NT2/D1 (cell line): Measurements from ENCODE around the gene TMEM106B.

Source experiments
- DNase-seq: peaks from one replicate; pipeline ENCODE4 v3.0.0-alpha.2; 2011; ENCODE audit warnings: low read depth, low spot score
- H3K27me3 ChIP-seq: 2 replicates; pipeline ENCODE4 v1.6.0; 2011; ENCODE audit warnings: mild to moderate bottlenecking; ENCODE audit not compliant: insufficient read length, insufficient read depth
- H3K36me3 ChIP-seq: 2 replicates; pipeline ENCODE4 v1.6.1; 2011; ENCODE audit warnings: mild to moderate bottlenecking, low read length, mixed read lengths; ENCODE audit not compliant: insufficient read depth, insufficient read length
- H3K4me1 ChIP-seq: 2 replicates; pipeline ENCODE4 v1.5.1; 2011; ENCODE audit not compliant: insufficient read depth, insufficient read length
- H3K4me3 ChIP-seq: 2 replicates; pipeline ENCODE4 v1.5.1; 2011; ENCODE audit warnings: low read depth; ENCODE audit not compliant: insufficient read length
- H3K9ac ChIP-seq: 2 replicates; pipeline ENCODE4 v1.6.0; 2011; ENCODE audit warnings: low read depth; ENCODE audit not compliant: insufficient read length
- H3K9me3 ChIP-seq: 2 replicates; pipeline ENCODE4 v1.5.1; 2011; ENCODE audit warnings: mild to moderate bottlenecking, low read length; ENCODE audit not compliant: insufficient read depth
- SUZ12 ChIP-seq: IDR thresholded peaks from 2 replicates; pipeline ENCODE4 v1.6.1; 2011; ENCODE audit not compliant: insufficient read length, insufficient read depth; ENCODE audit errors: extremely low read depth
- YY1 ChIP-seq: IDR thresholded peaks from 2 replicates; pipeline ENCODE4 v1.6.1; 2011; ENCODE audit not compliant: insufficient read length, insufficient read depth
- ZNF274 ChIP-seq: IDR thresholded peaks from 2 replicates; pipeline ENCODE4 v1.6.1; 2011; ENCODE audit warnings: mild to moderate bottlenecking, low read depth, low read length

The TMEM106B gene

GRCh38 chr7:12231097-12231496, 20.0 kb downstream of the TMEM106B start:
- Histone ChIP-seq H3K27me3 (no peaks in the 10 kb centered on the region), H3K36me3 (peaks cover 5% of the 10 kb centered on the region), H3K9ac (no peak overlapping the region), H3K4me3 (no peak overlapping the region), H3K4me1 (no peaks in the 10 kb centered on the region), H3K9me3 (no peaks in the 10 kb centered on the region)
- TF ChIP-seq YY1 (no peak), ZNF274 (no peak), SUZ12 (no peak)
- DNase-seq, result no peak

- TF ChIP-seq YY1, result no peak
- TF ChIP-seq SUZ12, result no peak
- TF ChIP-seq ZNF274, result no peak
- H3K36me3 ChIP-seq, result peaks cover 5% of the 10 kb centered on the region
- H3K9ac ChIP-seq, result no peak overlapping the region
- no peak for DNase-seq
- no peaks in the 10 kb centered on the region for H3K4me1 ChIP-seq
- 0 out of 2 replicates have a peak, but pooled peaks cover 3% of the 10 kb centered on the region for H3K9me3 ChIP-seq
- no peak overlapping the region for H3K4me3 ChIP-seq
- no peaks in the 10 kb centered on the region for H3K27me3 ChIP-seq
Measured at GRCh38 chr7:12233175-12233574, 22.1 kb downstream of the TMEM106B start.

- H3K4me1 ChIP-seq, result no peaks in the 10 kb centered on the region
- no peak overlapping the region for H3K9ac ChIP-seq
- H3K9me3 ChIP-seq, result 0 out of 2 replicates have a peak, but pooled peaks cover 5% of the 10 kb centered on the region
- H3K27me3 ChIP-seq, result no peaks in the 10 kb centered on the region
- no peak for DNase-seq
- TF ChIP-seq YY1 (no peak), SUZ12 (no peak), ZNF274 (no peak)
- peaks cover 5% of the 10 kb centered on the region for H3K36me3 ChIP-seq
- no peak overlapping the region for H3K4me3 ChIP-seq
Measured at GRCh38 chr7:12234334-12234865, 23.3 kb downstream of the TMEM106B start.

GRCh38 chr7:12235970-12236369, 24.9 kb downstream of the TMEM106B start:
- 0 out of 2 replicates have a peak, but pooled peaks cover 5% of the 10 kb centered on the region for H3K9me3 ChIP-seq
- no peak for TF ChIP-seq SUZ12
- no peak for TF ChIP-seq YY1
- TF ChIP-seq ZNF274, result no peak
- peaks cover 5% of the 10 kb centered on the region for H3K36me3 ChIP-seq

GRCh38 chr7:12237007-12237406, 25.9 kb downstream of the TMEM106B start:
- H3K4me1 ChIP-seq, result no peaks in the 10 kb centered on the region
- no peaks in the 10 kb centered on the region for H3K27me3 ChIP-seq
- DNase-seq, result no peak
- 0 out of 2 replicates have a peak, but pooled peaks cover 5% of the 10 kb centered on the region for H3K9me3 ChIP-seq
- H3K9ac ChIP-seq, result no peak overlapping the region
- no peaks in the 10 kb centered on the region for H3K36me3 ChIP-seq
- no peak for TF ChIP-seq SUZ12
- TF ChIP-seq YY1, result no peak
- no peak overlapping the region for H3K4me3 ChIP-seq

More at GRCh38 chr7:12235970-12236369, 24.9 kb downstream of the TMEM106B start:
- Histone ChIP-seq H3K27me3 (no peaks in the 10 kb centered on the region), H3K4me3 (no peak overlapping the region), H3K9ac (no peak overlapping the region), H3K4me1 (no peaks in the 10 kb centered on the region)
- DNase-seq, result no peak

GRCh38 chr7:12239806-12240205, 28.7 kb downstream of the TMEM106B start:
- no peak for DNase-seq
- H3K36me3 ChIP-seq, result no peaks in the 10 kb centered on the region
- 0 out of 2 replicates have a peak, but pooled peaks cover 5% of the 10 kb centered on the region for H3K9me3 ChIP-seq
- no peak overlapping the region for H3K9ac ChIP-seq
- TF ChIP-seq ZNF274 (no peak), SUZ12 (no peak), YY1 (no peak)
- H3K27me3 ChIP-seq, result no peaks in the 10 kb centered on the region
- H3K4me1 ChIP-seq, result no peaks in the 10 kb centered on the region
- no peak overlapping the region for H3K4me3 ChIP-seq

GRCh38 chr7:12244129-12244528, 33.0 kb downstream of the TMEM106B start:
- DNase-seq, result peak; percentile 25
- Histone ChIP-seq H3K4me1 (no peaks in the 10 kb centered on the region), H3K36me3 (no peaks in the 10 kb centered on the region), H3K27me3 (no peaks in the 10 kb centered on the region), H3K9ac (no peak overlapping the region), H3K9me3 (no peaks in the 10 kb centered on the region), H3K4me3 (no peak overlapping the region)
- TF ChIP-seq SUZ12, result no peak
- no peak for TF ChIP-seq YY1
- no peak for TF ChIP-seq ZNF274

GRCh38 chr7:12244694-12245093, 33.6 kb downstream of the TMEM106B start:
- TF ChIP-seq ZNF274 (no peak), SUZ12 (no peak), YY1 (no peak)
- Histone ChIP-seq H3K27me3 (no peaks in the 10 kb centered on the region), H3K4me1 (no peaks in the 10 kb centered on the region), H3K9ac (no peak overlapping the region), H3K9me3 (no peaks in the 10 kb centered on the region), H3K4me3 (no peak overlapping the region), H3K36me3 (no peaks in the 10 kb centered on the region)
- DNase-seq, result no peak
